ENCODE results near the gene CLMN.

DNA sequence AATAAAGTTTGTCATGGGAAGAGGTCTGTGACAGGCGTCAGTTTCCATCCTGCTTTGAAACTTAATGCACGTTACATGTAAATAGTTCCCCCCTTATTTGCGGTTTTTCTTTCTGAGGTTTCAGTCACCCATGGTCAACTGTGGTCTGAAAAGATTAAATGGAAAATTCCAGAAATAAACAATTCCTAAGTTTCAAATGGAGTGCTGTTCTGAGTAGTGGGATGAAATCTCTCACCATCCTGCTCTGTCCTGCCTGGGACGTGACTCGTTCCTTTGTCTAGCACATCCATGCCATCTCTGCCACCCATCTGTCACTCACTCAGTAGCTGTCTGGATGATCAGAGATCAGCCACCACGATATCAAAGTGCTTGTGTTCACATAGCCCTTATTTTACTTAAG, 111.1 kb downstream of the CLMN start:
- TF ChIP-seq POLR2A (IDR thresholded peaks at IDR 0.05; ENCODE audit: low read depth, low read length) (no peak), TAF1 (IDR thresholded peaks at IDR 0.05; ENCODE audit: low read depth, low read length) (no peak), POLR2AphosphoS5 (IDR thresholded peaks at IDR 0.05; ENCODE audit: low read depth, low read length) (no peak), SPI1 (IDR thresholded peaks at IDR 0.05; ENCODE audit: low read depth, low read length) (no peak), POU2F2 (IDR thresholded peaks at IDR 0.05; ENCODE audit: low read depth, low read length) (no peak)

All from GM12891 (cell line).